Liver (tissue), 3 donors: Measurements from ENCODE around the gene NR2E1.

ENCODE experiments used
- EGR1 ChIP-seq, 2 donors: IDR thresholded peaks; 2 replicates each; pipeline ENCODE4 v1.6.1; 2016 to 2018; ENCODE audit warnings: antibody characterized with exemption in 2 of 2, low read depth in 2 of 2
- FOXA1 ChIP-seq: IDR thresholded peaks from 2 replicates; pipeline ENCODE4 v1.6.1; 2016; ENCODE audit warnings: antibody characterized with exemption
- GABPA ChIP-seq, 2 donors: IDR thresholded peaks in 1 of 2; conservative IDR thresholded peaks in 1 of 2; 2 replicates each; pipeline ENCODE4 v1.6.1; 2016; ENCODE audit warnings: antibody characterized with exemption in 2 of 2, mild to moderate bottlenecking in 1 of 2, moderate library complexity in 1 of 2
- HNF4G ChIP-seq: IDR thresholded peaks from 2 replicates; pipeline ENCODE4 v1.6.1; 2016; ENCODE audit warnings: antibody characterized with exemption
- JUND ChIP-seq, 2 donors: IDR thresholded peaks; 2 replicates each; pipeline ENCODE4 v1.6.1; 2016; ENCODE audit warnings: antibody characterized with exemption in 2 of 2
- NR2F2 ChIP-seq: IDR thresholded peaks from 2 replicates; pipeline ENCODE4 v1.6.1; 2016; ENCODE audit warnings: antibody characterized with exemption
- RAD21 ChIP-seq, 2 donors: IDR thresholded peaks; 2 replicates each; pipeline ENCODE4 v1.6.1; 2016; ENCODE audit warnings: antibody characterized with exemption in 2 of 2, mild to moderate bottlenecking in 2 of 2
- SP1 ChIP-seq: IDR thresholded peaks from 2 replicates; pipeline ENCODE4 v1.6.1; 2018; ENCODE audit warnings: antibody characterized with exemption, mild to moderate bottlenecking
- TAF1 ChIP-seq: conservative IDR thresholded peaks from 2 replicates; pipeline ENCODE4 v1.6.1; 2016; ENCODE audit warnings: antibody characterized with exemption, mild to moderate bottlenecking
- YY1 ChIP-seq: IDR thresholded peaks from 2 replicates; pipeline ENCODE4 v1.6.1; 2016; ENCODE audit warnings: antibody characterized with exemption, mild to moderate bottlenecking
- TF ChIP-seq, protein P1 (sequence below): fragments of 150-350 bp; IDR thresholded peaks from 2 replicates; pipeline ENCODE4 v1.5.1; 2017; ENCODE audit warnings: improper control_type of control experiment, low read depth, low read length; ENCODE audit not compliant: missing input control
- TF ChIP-seq, protein P2 (sequence below): IDR thresholded peaks from 2 replicates; pipeline ENCODE4 v1.6.1; 2016; ENCODE audit warnings: antibody characterized with exemption, mild to moderate bottlenecking
- TF ChIP-seq, protein P3 (sequence below): IDR thresholded peaks from 2 replicates; pipeline ENCODE4 v1.6.1; 2016; ENCODE audit warnings: antibody characterized with exemption
- donor health status: healthy.
- donor health status: healthy.

DNA sequence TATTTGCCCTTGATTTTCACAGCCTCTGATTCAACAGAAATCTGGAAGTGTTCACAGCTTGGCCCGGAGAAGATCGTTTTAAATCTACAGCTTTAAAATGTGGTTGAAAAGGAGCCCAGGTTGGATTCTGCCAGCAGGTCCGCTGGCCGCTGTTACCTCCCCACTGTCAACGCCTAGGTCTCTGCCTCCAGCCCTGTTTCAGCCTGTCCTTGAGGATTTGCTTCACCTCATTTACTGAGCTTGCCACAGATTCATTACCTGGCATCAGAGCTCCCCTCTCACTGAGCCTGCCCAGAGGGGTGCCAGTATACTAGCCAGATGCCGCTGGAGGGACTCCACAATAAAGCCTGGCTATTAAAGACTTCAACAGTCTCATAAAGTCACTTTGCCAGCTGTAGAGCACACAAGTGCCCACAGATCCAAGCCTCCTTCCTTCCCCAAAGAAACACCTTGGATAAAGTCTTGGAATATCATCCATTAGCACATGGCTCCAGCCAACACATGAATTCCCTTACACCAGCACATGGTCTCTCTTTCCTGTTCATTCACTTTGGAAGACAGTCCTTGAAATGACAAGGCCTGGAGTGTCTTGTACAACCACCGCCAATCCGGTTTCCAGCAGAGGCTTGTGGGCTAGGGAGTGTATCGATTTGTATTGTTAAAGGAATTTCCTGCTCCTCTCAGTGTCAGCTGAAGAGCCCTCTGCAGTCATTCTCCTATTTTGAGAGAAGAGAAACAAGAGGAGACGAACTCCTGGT lies 9.5 kb upstream of the NR2E1 start:
- TF ChIP-seq, protein P1, sequence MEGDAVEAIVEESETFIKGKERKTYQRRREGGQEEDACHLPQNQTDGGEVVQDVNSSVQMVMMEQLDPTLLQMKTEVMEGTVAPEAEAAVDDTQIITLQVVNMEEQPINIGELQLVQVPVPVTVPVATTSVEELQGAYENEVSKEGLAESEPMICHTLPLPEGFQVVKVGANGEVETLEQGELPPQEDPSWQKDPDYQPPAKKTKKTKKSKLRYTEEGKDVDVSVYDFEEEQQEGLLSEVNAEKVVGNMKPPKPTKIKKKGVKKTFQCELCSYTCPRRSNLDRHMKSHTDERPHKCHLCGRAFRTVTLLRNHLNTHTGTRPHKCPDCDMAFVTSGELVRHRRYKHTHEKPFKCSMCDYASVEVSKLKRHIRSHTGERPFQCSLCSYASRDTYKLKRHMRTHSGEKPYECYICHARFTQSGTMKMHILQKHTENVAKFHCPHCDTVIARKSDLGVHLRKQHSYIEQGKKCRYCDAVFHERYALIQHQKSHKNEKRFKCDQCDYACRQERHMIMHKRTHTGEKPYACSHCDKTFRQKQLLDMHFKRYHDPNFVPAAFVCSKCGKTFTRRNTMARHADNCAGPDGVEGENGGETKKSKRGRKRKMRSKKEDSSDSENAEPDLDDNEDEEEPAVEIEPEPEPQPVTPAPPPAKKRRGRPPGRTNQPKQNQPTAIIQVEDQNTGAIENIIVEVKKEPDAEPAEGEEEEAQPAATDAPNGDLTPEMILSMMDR = no peak
- TF ChIP-seq FOXA1 = no peak
- TF ChIP-seq RAD21 (IDR thresholded peaks at IDR 0.05) = no peak
- TF ChIP-seq GABPA (IDR thresholded peaks at IDR 0.05 in 1 of 2, conservative IDR thresholded peaks at IDR 0.05 in 1 of 2) = no peak
- TF ChIP-seq, protein P2, sequence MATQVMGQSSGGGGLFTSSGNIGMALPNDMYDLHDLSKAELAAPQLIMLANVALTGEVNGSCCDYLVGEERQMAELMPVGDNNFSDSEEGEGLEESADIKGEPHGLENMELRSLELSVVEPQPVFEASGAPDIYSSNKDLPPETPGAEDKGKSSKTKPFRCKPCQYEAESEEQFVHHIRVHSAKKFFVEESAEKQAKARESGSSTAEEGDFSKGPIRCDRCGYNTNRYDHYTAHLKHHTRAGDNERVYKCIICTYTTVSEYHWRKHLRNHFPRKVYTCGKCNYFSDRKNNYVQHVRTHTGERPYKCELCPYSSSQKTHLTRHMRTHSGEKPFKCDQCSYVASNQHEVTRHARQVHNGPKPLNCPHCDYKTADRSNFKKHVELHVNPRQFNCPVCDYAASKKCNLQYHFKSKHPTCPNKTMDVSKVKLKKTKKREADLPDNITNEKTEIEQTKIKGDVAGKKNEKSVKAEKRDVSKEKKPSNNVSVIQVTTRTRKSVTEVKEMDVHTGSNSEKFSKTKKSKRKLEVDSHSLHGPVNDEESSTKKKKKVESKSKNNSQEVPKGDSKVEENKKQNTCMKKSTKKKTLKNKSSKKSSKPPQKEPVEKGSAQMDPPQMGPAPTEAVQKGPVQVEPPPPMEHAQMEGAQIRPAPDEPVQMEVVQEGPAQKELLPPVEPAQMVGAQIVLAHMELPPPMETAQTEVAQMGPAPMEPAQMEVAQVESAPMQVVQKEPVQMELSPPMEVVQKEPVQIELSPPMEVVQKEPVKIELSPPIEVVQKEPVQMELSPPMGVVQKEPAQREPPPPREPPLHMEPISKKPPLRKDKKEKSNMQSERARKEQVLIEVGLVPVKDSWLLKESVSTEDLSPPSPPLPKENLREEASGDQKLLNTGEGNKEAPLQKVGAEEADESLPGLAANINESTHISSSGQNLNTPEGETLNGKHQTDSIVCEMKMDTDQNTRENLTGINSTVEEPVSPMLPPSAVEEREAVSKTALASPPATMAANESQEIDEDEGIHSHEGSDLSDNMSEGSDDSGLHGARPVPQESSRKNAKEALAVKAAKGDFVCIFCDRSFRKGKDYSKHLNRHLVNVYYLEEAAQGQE = no peak
- TF ChIP-seq TAF1 = no peak
- no peak for TF ChIP-seq JUND (IDR thresholded peaks at IDR 0.05)
- TF ChIP-seq NR2F2 = no peak
- TF ChIP-seq, protein P3, sequence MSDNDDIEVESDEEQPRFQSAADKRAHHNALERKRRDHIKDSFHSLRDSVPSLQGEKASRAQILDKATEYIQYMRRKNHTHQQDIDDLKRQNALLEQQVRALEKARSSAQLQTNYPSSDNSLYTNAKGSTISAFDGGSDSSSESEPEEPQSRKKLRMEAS = no peak
- TF ChIP-seq EGR1 (IDR thresholded peaks at IDR 0.05; ENCODE audit: low read depth in 2 of 2) = no peak
- TF ChIP-seq HNF4G = no peak
- no peak for TF ChIP-seq YY1
- TF ChIP-seq SP1 = no peak
